SKM-1 treated with dmso at 0.1 percent for 144 hours (cell line): ENCODE measurements around the gene TMEM87B.
A peak's percentile ranks its signal among the peaks of the same experiment; 100 is the strongest.
"Not testable (repeated sequence)": the region's sequence is repeated elsewhere in the genome, so short reads cannot be mapped to it uniquely, and the experiment has no call there.

Source experiments
- DNase-seq: peaks from one replicate; lab custom pipeline; 2025; ENCODE audit not compliant: unreplicated experiment; lab: John Stamatoyannopoulos, UW

The TMEM87B gene

DNA sequence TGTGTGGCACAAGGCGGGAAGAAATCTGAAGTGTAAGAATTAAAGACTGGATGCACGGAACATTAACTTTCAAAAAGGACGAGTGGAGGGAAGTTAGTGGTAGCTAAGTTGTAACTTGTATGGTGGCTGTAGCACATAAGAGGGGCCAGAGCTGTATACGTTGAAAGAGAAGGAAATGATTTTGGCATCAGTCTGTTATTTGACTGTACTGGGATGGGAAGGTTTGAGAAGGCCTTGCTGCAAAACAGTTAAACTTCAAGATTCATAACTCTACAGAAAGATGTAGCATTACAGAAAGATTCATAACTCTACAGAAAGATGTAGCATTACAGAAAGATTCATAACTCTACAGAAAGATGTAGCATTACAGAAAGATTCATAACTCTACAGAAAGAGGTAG, 58.3 kb downstream of the TMEM87B start:
- DNase-seq = not testable (repeated sequence)

DNA sequence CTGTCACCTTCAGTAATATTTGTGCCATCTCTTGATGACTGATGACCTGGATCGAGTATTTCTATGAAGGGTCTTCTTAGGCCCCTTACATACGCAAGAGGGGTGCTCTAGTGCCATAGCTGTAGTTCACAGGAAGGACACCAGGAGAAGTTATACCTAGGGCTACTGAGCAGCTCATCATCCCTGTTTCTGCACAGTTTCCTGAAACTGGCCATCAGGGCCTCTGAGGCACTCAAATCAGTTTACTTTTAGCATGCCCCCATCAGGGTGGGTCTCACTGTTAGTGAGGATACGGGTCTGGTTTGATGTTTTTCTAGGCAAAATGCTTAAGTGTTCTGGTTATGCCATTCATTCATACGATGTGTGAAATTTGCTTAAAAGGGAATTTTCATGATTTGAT, 63.1 kb downstream of the TMEM87B start:
- DNase-seq = no peak

DNA sequence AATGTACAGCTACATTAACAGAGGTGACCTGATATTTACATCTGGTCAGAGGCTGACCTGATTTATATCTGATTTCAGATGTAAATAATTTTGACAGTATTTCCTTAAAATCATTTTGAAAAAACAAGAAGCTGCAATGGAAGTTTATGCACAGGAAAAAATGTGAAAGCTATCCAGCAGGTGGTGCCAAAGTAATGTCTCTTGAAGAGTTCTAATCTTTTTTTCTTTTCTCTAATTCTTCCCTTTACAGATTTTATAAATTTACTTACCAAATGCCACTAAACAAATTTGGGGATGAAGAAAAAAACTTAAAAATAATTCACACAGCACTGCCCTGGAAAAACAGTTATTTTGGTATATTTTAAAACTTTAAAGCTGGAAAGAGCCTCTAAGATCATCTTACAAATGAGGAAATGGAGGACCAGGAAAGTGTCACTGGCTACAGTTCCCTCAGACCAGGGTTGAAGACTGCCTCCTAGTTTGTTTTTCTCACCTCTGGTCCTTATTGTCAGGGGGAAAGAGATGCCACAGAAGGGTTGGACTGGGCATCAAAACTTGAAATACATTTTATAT, 66.7 kb downstream of the TMEM87B start:
- DNase-seq = peak; percentile 52

DNA sequence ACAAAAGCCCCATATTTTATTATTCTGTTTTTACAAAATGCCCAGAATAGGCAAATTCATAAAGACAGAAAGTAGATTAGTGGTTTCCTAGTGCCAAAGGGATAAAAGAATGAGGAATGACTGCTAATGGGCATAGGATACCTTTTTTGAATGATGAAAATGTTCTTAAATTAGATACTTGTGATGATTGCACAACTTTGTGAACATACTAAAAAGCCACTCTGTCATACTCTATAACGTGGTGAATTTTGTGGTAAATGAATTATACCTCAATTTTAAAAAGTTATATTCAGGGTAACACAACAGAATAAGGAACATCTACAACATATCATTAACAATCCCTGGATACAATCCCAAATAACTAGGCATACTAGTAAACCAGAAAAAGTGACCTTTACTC, 74.0 kb downstream of the TMEM87B start:
- no peak for DNase-seq

DNA sequence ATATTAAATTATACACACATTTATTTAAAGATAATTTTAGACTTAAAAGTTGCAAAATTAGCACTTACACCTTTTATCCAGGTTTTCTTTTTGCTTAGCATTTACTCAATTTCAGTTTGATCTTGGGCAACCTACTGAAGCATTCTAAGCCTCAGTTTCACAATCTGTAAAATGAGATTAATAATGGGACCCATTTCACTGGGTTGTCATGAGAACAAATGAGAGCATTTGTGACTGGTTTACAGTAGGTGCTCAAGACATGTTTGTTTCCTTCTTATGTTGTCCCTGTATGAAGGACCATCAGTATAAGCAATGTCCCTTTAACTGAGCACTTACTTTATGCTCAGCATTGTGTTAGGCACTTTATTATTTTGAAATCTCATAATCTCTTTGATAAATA, 78.3 kb downstream of the TMEM87B start:
- DNase-seq = no peak

DNA sequence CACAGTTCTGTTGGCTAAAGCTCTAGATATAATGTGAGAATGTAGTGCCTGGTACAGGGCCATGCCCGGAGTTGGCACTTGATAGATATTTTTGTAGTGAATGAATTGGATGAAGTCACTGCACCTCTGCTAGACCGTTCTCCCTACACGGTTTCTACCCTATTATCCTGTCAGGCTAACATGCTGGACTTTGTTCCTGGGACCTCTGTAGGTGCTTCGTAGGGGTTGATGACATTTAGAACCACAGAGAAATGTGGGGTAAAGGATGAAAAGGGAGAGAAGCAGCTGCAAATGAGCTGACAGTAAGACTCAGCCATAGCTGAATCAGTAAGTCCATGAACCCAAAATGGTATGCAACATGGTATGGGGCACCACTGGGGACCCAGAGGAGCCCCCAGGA, 79.1 kb downstream of the TMEM87B start:
- DNase-seq = no peak

DNA sequence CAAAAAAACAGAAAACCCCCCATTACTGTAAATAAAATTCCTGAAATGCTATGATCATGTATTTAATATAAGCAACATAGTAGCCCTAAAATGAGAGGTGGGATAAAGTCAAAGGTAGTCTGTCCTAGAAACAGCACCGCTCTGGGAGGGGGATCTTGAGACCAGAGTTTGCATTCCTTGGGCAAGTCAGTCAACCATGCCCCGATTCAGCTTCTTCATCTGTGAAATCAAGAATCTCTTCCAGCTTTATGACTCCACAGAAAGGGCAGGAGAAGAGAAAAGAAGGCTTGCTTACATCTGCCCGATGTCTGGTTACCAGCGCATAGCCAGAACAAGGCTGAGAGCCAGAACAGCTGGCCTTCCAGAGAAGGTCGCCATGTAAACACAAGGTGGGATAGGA, 81.0 kb downstream of the TMEM87B start:
- DNase-seq = no peak

DNA sequence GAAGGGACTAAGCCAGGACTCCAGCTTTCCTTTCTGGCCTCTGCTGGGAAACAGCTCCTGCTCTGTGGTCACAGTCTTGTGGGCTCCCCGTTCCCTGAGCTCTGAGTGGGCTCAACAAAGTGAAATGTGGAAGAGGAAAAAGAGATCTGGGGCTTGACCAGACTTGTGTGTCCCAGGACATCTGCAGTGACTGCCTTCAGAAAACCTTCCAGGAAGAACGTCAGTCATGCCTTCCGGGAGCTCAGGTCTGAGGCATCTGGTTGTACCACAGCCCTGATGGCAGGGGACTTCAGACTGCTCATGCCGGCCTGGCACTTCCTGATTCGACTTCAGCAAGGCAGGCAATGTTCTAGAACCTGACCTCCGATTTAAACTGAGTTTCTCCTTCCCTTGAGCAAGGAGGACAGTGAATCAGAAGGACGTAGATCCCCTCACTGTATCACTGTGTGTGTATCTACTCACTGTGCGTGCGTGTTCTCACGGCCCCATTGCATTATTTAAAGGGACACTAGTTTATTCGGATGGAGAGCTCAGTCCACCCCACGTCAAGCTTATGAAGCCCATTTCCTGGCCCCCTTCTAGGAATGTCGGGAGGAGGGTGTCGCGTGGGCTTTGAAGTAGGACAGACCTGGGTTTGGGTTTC, 82.6 kb downstream of the TMEM87B start:
- no peak for DNase-seq

DNA sequence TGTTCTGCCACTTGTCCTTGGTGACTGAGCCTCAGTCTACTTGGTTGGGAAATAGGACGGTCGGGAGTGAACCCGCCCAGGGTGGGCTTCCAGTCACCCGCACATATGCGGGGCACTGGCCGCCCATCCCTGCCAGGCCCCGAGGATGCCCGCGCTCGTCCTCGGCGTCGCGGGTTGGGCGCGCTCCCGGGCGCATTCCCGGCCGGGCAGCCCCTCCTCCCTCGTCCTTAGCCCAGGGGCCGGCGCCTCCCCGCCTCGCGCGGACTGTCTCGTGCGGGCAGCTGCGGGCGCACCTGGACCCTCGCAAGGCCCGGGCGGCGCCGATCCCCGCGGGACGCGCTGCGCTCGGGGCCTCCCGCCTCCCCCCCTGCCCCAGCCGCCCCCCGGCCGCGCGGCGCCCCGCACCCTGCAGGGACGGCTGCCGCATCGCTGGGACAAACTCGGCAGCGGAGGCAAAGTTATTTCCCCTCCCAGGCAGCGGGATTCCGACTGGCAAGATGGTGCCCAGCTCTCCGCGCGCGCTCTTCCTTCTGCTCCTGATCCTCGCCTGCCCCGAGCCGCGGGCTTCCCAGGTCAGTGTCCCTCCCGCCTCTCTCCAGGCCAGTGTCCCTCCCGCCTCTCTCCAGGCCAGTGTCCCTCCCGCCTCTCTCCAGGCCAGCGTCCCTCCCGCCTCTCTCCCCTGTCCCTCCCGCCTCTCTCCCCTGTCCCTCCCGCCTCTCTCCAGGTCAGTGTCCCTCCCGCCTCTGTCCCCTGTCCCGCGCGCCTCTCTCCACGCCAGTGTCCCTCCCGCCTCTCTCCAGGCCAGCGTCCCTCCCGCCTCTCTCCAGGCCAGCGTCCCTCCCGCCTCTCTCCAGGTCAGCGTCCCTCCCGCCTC, 83.3 kb downstream of the TMEM87B start, which contains the start of gene FBLN7:
TSS of gene FBLN7 (plus strand) at position 227 of the 874 bp plus-strand sequence. CDS start at position 498, 271 bp downstream.
- DNase-seq = no peak

DNA sequence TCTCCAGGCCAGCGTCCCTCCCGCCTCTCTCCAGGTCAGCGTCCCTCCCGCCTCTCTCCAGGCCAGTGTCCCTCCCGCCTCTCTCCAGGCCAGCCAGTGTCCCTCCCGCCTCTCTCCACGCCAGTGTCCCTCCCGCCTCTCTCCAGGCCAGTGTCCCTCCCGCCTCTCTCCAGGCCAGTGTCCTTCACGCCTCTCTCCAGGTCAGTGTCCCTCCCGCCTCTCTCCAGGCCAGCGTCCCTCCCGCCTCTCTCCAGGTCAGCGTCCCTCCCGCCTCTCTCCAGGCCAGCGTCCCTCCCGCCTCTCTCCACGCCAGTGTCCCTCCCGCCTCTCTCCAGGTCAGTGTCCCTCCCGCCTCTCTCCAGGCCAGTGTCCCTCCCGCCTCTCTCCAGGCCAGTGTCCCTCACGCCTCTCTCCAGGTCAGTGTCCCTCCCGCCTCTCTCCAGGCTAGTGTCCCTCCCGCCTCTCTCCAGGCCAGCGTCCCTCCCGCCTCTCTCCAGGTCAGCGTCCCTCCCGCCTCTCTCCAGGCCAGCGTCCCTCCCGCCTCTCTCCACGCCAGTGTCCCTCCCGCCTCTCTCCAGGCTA, 84.1 kb downstream of the TMEM87B start:
- not testable (repeated sequence) for DNase-seq

DNA sequence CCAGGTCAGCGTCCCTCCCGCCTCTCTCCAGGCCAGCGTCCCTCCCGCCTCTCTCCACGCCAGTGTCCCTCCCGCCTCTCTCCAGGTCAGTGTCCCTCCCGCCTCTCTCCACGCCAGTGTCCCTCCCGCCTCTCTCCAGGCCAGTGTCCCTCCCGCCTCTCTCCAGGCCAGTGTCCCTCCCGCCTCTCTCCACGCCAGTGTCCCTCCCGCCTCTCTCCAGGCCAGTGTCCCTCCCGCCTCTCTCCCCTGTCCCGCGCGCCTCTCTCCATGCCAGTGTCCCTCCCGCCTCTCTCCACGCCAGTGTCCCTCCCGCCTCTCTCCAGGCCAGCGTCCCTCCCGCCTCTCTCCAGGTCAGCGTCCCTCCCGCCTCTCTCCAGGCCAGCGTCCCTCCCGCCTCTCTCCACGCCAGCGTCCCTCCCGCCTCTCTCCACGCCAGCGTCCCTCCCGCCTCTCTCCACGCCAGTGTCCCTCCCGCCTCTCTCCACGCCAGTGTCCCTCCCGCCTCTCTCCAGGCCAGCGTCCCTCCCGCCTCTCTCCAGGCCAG, 84.7 kb downstream of the TMEM87B start:
- not testable (repeated sequence) for DNase-seq

DNA sequence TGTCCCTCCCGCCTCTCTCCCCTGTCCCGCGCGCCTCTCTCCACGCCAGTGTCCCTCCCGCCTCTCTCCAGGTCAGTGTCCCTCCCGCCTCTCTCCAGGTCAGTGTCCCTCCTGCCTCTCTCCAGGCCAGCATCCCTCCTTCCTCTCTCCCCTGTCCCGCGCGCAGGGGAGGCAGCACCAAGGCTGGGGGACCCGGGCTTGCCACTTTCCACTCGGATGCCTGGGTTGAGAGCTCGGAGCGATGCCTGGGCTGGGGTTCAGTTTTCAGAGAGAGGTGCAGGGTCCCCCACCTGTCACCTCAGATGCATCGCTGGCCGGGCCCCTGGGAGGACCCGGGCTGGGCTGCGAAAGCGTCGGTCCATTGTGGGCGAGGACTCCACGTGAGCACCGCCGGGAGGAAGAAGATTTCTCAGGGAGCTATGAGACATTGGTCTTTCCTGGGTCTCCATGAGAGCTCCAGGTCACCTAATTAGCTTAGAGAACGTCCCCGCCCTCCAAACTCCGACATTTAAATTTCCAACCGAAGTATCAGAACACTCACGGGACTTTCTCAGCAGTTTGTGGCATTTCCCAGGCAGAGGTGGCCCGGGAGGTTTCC, 85.2 kb downstream of the TMEM87B start:
- no peak for DNase-seq

DNA sequence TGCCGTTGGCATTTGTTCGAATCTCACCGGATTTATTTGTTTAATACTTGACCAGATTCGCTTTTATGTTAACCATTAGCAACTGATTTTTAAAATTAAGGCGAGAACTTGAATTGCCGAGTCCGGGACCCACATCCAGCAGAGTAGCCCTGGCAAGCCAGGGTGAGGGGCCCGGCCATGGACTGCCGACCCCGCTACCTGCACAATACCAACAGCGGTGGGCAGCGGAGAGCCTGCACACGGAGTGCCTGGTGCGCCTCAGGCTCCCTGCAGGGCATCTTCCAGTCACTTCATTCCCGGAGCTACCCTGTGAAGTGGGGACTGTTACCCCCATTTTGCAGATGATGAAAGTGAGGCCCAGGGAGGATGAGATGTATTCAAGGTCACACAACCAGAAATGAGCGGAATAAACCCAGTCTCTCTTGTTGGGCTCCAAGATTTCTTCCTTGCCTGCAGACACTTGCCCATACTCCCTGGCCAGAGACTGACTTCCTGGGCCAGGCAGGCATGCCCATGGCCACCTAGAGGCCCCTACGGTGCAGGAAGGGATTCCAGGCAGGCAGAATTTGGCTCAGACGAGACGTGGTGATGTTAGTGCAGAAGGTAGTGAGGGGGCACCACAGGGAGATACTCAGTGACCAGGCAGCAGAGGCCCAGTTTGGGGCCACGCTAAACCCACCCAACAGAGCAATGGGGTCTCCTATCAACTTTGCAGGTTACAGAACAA, 86.0 kb downstream of the TMEM87B start:
- DNase-seq = no peak

DNA sequence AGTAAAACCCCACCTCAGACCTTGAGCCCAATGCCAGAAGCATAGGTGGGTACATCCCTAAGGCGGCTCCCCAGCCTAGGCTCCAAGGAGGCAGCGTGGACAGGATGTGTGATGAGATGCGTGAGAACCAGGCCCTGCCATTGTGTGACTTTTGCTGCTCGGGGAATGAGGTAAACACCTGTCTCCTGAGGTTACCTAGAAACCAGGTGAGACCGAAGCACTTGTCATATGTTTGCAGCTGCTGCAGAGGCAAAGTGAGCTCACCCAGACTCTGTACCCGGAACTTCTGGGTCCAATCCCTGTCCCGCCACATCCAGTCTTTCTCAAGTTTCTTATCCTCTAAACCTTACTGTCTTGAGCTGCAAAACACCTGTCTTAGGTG, 86.5 kb downstream of the TMEM87B start:
- DNase-seq = no peak

DNA sequence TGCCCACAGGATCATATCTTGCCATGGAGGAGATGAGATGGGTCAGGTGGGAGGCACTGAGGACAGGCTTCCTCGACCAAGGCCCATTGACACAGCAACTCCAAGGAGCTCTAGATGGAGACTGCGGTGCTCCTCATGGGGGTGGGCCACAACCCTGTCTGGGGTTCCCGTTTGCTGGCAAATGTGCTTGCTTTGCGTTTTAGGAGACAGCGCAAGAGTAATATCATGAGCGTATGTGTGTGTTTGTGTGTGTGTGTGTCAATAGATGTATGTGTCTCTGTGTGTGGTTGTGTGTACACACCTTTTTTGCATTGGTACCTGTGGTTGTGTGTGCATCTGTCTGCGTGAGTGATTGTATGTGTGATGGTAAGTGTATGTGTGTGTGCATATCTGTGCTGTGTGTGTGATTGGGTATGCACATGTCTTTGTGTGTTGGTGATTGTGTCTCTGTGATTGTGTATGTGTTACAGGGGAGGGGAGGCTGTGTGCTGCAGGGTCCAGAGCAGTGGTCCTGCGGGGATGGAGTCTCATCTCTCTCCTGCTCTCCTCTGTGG, 87.5 kb downstream of the TMEM87B start:
- DNase-seq = no peak

DNA sequence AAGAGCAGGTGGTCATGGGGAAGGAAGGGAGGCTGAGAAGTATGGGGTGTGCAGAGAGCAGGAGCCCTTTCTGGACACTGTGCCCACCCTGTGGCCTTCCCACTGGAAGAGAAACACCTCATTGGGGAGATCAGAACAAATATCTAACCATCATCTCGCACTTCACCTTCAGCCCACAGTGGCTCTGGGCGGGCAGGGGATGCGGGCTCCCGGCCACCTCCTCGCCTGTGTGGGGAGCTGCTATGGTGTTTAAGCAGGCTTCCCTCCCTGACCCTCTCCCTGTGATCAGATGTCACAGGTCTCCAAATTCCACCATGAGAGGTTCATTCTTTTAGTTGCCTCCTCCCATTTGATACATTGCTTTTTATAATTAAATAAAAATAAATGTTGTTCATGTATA, 88.1 kb downstream of the TMEM87B start:
- DNase-seq = no peak

DNA sequence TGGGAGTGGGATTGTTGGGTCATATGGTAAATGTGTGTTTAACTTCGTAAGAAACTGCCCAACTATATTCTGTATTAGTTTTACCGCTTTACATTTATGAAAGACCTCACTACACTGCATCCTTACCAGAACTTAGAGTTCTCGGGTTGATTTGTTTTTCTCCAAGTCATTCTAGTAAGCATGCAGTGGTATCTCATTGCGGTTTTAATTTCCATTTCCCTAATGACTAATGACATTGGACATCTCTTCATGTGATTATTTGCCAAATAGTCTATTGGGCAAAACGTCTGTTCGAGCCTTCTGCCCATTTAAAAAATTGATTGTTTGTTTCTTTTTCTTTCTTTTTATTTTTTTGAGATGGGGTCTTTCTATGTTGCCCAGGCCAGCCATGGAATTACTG, 89.9 kb downstream of the TMEM87B start:
- no peak for DNase-seq

DNA sequence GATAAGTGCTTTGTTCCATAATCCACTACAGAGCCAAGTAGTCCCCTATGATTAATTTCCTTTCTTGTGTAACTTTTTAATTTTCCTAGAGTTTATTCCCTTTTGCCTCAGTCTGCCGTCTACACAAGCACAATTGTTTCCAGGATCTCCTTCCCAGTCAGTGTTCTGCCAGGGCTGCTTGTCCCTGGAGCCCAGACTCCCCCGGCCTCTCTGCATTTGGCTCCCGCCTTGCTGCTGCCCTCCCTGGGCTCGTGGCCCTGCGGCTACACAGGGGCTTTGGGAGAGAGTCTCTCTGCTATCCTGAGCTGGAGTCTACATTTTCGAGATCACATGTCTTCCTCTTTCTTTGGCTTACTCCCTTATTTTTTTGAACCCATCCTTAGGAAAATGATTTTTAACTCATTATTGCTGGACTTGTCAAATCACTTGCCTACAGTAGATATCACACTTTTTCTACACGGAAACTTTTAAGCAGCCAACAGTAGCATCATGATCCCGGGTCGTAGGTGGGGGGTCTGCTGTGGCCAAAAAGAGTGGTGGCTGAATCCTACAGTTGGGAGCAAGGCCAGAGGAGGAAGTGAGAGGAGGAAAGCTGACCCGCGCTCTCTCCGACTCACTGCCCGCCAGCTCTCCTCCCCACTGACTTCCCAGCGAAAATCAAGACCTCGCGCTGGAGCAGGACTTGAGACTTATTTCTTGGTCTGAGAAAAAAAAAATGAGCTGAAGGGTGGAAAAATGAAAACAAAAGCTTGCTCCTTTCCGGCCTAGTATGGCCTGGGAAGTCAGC, 92.5 kb downstream of the TMEM87B start:
- no peak for DNase-seq

DNA sequence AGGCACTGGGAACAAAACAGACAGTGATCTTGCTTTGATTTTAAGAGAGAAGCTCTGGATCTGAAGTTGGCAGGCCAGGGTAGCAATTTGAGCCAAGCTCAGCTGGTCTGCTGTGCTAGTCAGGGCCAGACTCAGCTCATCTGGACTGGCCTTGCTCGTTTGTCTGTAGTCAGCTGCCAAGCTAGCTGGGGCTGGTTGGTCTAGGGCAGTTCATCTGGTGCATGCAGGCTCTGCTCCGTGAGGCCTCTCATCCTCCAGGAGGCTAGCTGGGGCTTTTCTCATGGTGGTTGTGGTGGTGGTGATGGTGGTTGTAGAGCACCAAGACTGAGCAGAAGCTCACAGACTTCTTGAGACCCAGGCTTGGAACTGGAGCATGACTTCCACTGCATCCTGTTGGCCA, 93.4 kb downstream of the TMEM87B start:
- DNase-seq = no peak
